ENCODE results near the gene AHRR.

Gene AHRR

DNA sequence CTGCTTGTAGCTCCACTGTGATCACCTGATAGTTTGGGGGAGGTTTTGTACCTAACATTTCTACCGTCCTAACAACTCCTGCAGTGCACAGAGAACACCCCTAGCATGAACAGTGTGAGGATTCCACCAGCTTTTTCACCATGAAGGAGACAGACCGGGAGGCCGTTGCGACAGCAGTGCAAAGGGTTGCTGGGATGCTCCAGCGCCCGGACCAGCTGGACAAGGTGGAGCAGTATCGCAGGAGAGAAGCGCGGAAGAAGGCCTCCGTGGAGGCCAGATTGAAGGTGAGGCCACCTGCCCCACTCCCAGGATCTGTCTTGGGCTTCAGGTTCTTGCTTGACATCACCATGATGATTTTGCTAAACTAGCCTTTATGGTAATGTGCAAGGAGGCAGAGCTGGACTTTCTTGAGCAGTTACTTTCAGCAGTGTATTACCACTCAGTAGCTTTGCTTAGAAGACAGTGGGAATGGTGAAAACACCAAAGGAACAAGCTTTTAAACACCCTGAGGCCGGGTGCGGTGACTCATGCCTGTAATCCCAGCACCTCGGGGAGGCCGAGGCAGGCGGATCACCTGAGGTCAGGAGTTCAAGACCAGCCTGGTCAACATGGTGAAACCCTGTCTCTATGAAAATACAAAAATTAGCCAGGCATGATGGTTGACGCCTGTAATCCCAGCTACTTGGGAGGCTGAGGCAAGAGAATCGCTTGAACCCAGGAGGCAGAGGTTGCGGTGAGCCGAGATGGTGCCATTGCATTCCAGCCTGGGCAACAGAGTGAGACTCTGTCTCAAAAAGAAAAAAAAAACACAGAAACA is 124.8 kb downstream of the AHRR start:
- DNase-seq: no peak

- no peak for DNase-seq
Measured at GRCh38 chr5:446883-447263, 125.4 kb downstream of the AHRR start.

GRCh38 chr5:447501-447900 is 126.0 kb downstream of the AHRR start:
- DNase-seq: no peak

DNA sequence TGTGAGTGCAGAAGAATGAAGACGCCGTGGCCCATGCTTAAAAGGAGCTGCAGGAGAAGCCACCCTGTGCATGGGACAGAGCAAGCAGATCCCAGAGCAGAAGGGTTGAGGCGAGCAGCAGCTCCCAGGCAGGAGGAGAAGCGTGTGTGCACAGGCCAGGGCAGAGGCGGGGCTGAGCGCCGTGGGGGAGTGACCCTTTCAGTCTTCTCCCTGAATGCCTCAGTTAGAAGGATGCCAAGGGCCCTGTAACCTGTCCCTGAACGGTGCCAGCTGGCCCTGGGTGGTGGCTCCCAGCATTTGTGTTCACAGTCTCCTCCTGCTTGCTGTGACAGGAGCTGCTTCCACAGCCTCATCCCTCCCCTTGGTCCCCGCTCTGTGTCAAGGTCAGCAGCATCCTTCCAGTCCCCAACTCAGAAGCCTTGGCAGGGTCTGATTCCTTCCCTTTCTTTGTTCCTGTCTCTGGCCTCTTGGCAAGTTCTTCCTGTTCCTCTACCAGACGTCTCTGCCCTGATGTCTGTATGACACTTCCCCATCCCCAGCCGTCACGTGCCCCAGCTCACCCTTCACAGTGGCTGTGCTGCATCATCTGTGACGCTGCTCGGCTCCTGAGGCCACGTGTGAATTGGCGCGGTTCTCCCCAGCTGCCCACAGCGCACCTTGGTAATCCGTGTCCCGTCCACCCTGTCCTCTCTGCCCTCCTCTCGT is 126.7 kb downstream of the AHRR start:
- DNase-seq: no peak

GRCh38 chr5:448766-449090 is 127.2 kb downstream of the AHRR start:
- DNase-seq: no peak

- DNase-seq: no peak
Measured at GRCh38 chr5:449151-449550, 127.6 kb downstream of the AHRR start.

GRCh38 chr5:451587-452458 is 130.3 kb downstream of the AHRR start:
- DNase-seq: no peak

DNA sequence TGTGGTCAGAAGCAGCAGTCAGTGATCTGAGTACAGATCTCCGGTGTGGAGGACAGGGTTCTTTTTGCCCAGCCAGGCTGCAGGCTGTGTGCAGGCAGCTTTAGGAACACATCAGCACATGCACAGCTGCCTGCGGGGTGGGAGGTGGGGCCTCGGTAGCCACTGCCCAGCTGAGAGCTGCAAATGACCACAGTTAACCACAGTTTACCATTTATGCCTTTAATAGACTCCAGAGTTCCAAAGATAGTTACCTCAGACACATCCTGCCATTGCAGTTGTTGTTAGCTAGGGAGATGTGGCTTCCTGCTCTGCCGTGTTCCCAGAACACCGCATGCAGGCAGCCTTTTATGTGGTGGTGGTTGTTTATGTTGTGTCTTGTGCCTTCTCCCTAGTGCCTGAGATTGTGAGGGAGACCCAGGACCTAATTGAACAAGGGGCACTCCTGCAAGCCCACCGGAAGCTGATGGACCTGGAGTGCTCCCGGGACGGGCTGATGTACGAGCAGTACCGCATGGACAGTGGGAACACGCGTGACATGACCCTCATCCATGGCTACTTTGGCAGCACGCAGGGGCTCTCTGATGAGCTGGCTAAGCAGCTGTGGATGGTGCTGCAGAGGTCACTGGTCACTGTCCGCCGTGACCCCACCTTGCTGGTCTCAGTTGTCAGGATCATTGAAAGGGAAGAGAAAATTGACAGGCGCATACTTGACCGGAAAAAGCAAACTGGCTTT is 131.6 kb downstream of the AHRR start:
- DNase-seq: no peak

- DNase-seq: no peak
Measured at GRCh38 chr5:453725-454481, 132.4 kb downstream of the AHRR start.

DNA sequence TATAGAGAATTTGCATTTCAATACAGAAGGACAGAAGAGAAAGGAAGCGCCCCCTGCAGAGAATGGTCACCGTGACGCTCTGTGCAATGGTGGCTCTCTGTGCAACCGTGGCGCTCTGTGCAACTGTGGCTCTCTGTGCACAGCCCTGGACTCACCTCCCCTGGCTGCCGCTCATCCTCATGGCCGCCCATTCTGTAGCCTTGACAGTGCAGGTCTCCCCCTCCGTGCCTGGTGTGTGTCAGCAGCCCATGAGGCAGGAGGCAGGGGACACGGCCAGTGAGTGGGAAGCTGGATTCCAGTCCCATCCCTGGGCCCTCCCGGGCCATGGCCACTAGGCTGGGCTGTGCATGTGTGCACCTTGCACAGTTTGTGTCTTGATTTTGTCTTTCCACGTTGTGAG is 133.4 kb downstream of the AHRR start:
- no peak for DNase-seq

- DNase-seq: no peak
Measured at GRCh38 chr5:455806-456205, 134.3 kb downstream of the AHRR start.

- no peak for DNase-seq
Measured at GRCh38 chr5:456351-457194, 135.1 kb downstream of the AHRR start.

- no peak for DNase-seq
Measured at GRCh38 chr5:457195-457961, 135.9 kb downstream of the AHRR start.

DNA sequence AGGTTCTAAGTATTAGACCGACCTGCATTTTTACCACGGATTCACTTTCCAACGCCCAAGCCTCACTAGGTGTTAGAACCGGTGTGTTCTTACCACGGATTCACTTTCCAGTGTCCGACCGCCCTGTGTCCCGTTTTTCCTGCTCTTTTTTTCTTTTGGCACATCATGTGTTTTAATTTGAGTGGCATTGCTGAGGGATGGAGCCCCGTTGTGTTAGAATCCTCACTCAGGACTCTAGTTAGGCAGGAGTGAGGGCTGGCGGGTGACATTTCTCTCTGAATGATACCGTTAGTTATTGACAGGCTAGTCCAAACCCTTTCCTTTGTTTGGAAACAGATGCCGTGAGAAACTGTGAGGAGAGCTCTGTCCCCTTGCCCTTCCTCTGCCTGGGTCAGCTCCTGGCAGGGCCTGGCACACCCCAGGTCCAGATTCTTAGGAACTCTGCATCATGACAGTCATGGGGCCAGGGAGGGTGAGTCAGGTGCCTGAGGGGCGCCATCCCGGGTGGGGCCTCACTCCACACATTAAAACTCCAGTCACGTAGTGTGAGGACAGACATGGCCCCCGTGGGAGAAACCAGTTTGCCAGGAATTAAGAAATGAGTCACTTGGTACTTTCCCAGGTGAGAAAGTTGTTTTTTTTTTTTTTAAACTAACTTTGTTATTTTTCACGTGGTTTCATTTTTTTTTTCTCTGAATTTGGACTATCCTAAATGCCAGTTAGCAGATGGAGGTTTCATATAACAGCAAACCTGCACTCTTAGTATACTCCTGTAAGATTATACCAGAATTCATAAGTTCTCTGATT is 137.2 kb downstream of the AHRR start:
- DNase-seq: no peak

DNA sequence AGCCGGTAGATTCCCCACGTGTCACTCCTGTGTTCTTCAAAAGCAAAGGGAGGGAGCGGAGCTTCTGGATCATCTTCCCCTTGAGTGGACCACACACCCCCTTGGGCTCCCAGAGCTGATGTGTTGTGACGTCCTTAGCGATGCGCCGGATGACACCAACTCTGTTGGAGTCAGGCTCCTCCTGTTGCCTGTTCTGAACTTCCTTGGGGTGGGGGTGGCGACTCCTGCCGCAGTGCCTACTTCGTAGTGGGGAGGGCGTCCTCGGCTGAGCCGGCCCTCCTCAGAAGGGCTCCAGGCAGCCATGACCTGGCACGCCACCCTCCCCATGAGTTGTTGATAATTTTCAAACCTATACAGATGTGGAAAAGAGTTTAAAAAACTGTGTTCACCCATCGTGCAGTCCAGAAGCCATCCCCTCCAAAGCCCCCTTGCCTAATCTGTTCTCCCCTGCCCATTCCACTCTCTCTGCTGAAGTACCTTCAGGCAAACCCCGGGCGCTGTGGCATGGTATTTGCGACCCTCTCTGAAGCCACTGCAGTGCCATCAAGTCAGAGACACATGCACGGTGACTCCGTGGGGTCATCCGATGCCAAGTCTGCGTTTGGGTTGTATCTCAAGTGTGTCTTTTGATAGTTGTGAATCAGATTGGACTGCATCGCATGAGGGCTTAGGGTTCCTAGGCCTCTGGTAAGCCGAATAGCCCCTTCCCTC is 138.2 kb downstream of the AHRR start:
- no peak for DNase-seq

GRCh38 chr5:460273-460625 is 138.7 kb downstream of the AHRR start:
- no peak for DNase-seq

DNA sequence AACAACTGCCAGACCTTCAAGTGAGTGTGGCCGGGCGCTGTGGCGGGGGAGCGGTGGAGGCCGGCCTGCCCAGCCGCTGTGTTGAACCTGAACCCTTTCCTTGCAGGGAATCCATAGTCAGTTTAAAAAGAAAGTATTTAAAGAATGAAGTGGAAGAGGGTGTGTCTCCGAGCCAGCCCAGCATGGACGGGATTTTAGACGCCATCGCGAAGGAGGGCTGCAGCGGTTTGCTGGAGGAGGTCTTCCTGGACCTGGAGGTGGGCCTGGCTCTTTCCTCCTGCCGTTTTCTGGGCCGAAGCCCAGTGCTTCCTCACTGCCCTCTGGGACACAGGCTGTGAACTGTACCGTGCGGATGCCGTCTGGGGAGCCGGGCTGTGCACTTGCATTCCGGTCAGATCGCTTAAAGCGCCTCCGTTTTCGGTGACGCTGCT is 140.6 kb downstream of the AHRR start:
- DNase-seq: no peak

GRCh38 chr5:463301-463700 is 141.8 kb downstream of the AHRR start:
- DNase-seq: no peak

- DNase-seq: no peak
Measured at GRCh38 chr5:463952-464351, 142.4 kb downstream of the AHRR start.
